Measurements from ENCODE around the gene TMEFF2.

TMEFF2 gene

DNA sequence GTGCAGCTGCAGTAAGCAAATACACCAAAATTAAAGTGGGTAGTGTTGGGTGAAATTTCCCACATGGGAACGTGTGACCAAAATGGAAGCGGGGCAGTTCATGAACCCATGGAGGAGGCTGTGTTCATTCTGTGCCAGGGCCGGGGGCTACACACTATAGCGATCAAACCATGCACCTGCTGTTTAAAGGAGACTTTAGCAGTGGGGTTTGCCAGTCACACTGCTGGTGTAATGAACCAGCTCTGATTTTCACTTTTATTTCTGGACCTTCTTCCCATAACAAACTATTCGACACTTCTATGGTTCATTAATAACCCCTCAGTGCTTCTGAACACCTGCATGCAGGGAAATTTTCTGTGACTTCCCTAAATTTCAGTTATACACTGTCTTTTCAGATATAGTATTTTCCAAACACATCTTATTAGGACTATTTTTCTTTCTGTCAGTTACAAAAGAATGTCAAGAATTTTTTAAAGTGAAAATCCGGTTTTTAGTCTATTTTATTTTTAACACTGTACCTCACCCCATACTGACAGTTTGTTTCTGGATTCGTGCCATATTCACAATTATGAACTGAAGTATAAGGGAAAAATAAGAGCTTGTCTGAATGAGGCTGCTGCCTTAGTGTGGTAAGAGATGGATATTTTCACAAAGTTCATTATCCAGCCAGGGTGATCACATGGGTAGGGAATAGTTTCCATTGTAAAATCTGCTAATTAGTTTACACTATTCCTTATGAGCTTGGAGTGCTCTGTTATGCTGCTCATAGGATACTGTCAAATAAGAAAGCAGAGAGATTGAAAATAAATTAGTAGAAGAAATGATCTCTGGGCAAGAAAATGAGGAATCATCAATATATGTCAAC lies 236.5 kb downstream of the TMEFF2 start:
- peak; percentile 40 for DNase-seq

DNA sequence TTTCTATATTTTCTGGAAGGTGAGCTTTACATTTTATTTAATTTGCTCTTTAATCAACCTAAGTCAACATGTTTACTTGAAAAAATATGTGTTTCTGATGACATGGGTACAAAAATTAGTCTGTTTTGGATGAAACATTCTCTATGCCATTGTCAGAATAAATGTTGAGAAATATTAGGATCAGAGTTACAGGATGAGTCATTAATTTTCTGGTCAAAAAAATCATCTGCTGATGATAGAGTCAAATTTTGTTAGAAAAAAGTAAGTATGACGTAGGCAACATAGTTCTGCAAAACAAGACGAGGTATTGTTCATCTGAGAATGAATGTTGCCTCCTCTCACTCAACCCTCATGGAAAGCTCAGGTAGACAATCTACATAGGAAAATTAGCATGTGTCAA lies 240.3 kb downstream of the TMEFF2 start:
- DNase-seq = no peak

DNA sequence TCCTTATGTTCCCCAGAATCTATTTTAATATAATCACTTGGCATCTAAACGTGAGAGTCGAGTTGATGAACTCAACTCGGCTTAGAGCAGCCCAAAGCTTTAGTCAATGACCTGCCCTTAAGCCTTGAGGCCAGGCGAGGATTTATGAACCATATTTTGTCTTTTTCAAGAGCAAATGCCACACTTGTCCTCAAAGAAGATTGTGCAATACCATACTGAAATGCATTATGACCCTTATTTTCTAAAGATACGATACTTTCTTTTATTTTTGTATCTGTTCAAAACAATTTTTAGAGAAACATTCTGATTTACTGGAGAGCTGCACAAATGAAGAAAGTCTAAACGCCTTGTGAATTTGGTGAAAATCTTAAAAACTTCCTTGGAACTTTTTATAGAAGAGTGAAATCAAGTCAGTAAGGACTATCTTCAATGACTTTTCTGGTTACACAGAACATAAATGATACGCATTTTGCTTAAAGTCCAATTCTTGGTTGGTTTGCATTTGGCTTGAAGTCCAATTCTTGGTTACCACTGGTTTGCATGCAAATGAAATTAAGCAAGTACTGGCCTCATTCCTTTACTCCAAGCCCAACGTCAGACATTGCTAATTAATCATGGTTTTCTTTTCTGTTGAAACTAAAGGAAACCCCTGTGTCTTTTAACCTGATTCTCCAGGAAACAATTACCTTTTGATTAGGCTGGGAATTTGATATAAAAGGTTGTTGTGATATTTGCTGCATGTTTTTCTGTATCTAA lies 242.0 kb downstream of the TMEFF2 start:
- DNase-seq = no peak

DNA sequence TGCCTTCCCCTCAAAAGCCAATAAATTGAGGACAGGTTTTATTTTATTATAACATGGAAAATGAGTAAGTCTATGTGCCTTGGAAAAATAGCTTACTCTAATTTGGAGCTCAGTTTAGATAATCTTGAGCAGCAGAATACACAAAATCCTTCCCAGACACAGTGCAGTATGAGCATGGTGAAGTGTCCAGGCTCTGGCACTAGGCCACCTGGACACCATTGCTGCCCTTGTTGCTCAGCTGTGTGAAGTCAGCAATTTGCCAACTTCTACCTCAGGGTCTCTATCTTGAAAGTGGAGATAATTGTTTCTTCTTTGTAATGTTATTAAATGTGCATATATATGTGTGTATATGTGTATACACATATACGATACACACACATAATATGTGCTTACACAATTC lies 242.9 kb downstream of the TMEFF2 start:
- no peak for DNase-seq

DNA sequence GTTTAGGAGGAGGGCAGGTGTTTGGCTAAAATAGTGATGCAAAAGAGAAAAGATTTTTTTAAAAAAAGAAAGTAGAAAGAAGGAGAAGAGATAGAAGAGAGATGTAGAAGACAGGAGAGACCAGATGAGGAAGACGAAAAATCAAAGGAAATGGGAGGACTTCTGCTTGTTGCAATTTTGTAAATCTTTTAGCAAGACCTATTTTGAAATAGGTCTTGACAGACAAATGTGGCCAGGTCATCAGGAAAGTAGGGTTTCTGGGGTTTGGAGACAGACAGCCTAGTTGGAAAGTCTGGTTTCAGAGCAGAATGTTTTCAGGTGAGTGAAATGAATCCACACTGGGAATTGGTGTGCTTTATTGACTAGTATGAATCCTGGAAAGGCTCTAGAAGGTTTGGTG lies 243.4 kb downstream of the TMEFF2 start:
- no peak for DNase-seq

DNA sequence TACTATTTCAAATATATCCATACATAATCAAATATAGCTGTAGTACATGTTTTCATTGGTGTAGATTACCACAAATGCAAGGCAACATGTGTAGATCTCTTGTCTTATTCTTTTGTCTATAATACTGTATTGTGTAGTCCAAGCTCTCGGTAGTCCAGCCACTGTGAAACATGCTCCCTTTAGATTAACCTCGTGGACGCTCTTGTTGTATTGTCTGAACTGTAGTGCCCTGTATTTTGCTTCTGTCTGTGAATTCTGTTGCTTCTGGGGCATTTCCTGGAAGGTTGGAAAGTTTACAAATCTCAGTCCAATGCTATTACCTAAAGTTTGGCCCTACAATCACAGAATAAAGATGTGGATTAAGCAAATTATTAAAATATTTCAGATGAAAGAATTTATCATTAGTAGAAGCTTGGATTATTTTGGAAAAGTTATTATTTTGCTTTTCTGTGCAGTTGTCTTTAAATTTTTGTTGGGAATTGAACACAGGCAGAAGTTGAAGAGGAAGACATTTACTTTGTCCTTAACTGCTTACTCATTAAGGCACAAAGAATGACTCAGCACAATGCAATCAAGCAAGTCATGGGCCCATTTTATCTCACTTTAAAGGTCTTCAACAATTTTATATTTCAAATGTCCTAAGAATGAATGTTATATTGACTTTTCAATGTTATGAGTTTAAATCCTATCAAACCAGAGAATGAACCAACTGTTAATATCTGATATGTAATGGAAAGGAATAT lies 244.4 kb downstream of the TMEFF2 start:
- no peak for DNase-seq

DNA sequence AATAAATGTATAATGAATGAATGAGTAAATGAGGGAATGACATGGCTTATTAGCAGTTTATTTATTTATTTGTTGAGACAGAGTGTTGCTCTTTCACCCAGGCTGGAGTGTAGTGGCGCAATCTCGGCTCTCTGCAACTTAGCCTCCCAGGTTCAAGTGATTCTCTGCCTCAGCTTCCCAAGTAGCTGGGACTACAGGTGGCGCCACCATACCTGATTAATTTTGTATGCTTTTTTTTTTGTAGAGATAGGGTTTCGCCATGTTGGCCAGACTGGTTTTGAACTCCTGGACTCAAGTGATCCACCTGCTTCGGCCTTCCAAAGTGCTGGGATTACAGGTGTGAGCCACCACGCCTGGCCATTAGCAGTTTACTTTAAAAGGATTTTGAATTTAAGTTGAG lies 247.5 kb downstream of the TMEFF2 start:
- no peak for DNase-seq

DNA sequence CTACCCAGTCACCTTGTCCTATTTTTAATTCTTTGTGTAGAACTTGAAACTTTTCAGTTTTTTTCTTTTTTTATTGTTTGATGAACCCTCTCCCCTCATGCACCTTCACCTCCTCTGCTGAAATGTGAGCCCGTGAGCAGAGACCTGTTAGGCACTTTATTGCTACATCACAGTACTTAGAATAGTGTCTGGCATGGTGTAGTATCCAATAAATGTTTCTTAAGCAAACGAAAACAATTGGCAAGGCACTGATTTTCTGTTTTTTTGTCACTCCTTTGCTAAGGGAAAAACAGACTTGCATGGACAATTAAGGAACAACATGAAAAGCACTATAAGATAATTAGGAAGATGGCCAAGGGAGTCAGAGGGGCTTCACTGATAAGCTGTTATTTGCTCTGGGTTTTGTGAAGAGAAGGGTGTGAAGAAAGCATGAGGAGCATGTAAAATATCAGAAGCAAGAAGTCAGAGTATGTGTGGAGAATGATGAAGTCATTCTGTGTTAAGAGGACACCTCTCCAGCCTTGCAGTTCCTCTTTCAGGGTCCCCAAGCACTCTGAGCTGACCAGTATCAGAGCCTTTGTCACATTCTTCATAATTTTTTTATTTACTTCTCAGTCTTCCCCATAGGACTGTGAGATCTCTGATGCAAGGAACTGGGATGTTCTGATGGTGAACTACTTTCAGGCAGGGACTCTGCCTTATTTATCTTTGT lies 248.1 kb downstream of the TMEFF2 start:
- DNase-seq = no peak

DNA sequence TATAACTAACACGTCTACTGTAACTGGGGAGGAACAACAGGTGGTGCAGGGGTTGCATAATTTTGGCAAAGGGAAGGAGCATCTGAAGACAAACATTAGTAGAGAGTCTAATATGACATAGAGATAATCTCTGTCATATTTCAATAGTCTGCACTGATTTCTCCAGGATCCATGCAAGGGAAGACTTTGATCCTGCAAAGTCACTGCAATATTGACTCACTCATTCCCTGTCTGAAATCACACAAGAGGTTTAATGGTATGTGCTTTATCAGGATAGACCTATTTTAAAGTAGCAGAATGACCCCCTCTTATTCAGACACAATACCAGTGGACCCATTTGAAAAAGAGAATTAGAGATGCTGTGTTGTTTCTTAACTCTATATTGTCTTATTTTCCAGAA lies 249.1 kb downstream of the TMEFF2 start:
- no peak for DNase-seq

DNA sequence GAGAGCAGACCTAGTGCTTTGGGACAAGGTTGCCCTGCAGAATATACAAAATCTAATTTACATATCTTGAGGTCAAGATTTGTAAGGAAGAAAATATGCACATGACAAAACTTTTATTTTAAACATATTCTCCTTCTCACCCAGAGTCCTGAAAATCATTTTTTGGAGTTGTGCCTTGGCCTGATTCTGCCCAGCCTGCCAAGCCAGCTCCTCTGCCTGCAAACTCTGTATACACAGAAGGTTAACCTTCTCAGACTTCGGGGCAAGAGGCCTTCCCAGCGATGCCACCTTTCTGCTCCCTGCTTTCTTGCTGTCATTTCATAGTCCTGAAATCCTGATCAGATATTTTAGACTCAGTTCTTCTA lies 252.0 kb downstream of the TMEFF2 start:
- no peak for DNase-seq

DNA sequence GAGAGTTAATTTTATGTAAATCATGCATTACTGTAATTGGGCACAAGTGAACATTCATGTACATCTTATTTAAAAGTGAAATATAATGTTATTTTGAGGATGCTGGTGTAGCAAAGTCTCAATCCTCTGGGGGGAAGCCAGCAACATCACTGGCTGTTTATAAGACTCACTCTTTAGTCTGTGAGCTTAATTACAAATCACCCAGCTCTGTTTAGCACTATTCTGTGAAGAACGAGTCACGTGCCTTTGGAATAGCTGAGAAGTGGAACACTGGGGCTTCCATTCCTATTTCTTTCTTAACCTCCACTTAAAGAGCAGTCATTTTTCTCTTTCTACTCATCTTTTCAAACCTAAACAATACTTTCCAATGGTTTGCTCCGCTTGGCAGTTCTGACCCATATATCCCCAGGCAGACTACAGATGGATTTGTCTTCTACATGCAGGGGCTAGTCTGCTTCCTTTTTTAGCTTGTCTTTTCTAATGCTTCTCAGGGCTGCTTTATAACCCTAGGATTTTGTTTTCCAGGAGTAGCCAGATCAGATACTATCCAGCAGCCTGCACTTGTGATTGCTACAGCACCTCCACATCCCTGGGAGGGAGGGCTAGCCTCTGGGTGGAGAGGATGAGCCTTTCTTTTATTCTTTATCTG lies 252.5 kb downstream of the TMEFF2 start:
- DNase-seq = peak; percentile 76

DNA sequence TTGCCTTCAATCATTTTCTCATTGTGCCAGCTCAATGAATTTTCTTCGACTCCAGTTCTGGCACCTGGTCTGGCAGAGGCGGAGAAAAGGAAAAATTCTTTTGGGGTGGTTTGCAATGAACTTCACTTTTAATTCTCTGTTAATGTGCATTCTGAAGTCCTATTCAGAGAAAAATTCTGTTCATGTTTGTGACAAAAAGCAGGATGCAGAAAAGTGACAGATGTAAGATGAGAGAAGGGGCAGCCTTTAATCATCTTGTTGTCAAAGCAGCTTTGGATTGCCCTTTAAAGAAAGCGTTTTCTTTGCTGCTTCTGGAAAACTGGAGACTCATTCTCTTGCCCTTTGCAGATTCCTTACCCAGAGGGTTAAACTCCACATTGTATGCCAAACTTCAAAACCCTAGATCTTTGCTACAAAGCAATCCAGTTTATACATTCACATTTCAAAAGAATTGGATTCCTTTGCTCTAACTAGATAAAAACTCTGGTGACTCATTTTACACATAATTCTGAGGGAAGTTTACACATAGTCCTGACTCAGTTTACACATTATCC lies 253.3 kb downstream of the TMEFF2 start:
- peak; percentile 19 for DNase-seq

DNA sequence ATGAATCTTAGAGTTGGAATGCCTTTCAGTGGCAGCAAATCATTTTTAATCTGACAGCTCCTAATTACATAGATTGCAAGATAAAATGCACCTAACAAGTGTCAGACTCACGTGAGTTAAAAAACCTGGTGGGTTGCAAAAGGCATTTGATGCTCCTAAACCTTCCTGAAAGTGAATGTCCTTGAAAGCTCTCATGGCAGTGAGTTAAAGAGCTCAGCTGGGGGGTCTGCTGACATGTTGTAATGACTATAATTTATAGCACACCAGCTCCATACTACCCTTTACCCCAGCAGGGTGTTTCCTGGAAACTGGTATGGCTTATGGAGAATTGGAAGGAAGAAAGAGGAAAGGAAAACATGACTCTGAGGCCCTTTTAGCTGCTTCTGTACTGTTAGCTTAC lies 256.0 kb downstream of the TMEFF2 start:
- peak; percentile 17 for DNase-seq

DNA sequence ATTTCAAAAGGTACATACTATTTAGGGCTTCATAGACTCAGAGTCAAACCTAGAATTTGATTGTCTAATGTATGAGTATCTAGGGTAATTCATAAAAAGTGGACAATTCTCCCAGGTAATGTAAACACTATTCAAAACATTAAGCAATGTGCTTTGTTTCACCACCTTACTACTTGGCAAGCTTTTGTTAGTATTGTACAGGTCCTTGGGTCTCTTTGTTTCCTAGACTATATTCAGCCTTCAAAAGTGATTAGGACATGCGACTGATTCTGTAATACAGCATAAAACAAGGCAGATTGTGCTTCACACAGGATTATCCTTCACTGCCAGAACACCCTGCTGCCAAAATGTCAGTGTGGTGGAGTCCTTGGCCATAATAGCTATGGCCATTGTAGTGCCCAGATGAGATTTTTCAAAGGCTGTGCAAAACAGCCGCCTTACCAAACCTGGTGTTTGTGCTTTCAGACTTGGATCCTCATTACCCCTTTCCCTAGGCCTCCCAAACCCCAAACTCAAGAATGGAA lies 257.8 kb downstream of the TMEFF2 start:
- DNase-seq = peak; percentile 47

DNA sequence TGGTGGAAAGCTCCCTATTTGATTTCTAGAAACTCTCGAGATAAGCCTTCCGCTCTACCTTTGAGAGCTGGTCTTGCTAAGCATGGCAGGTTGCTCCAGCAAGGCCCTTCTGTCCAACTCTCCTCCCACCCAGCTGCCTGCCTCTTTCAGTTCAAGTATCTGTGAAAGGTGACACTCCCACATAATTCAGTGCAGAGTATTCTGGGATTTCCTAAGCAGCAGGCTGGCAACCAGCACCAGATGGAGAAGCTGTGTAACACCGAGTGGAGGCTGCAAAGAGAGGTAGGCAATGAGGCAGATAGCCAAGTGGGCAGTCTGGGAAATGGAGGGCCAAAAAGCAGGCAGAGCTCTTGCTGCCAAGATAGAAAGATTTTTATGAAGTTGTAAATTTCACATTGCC lies 259.5 kb downstream of the TMEFF2 start:
- DNase-seq = peak; percentile 99

DNA sequence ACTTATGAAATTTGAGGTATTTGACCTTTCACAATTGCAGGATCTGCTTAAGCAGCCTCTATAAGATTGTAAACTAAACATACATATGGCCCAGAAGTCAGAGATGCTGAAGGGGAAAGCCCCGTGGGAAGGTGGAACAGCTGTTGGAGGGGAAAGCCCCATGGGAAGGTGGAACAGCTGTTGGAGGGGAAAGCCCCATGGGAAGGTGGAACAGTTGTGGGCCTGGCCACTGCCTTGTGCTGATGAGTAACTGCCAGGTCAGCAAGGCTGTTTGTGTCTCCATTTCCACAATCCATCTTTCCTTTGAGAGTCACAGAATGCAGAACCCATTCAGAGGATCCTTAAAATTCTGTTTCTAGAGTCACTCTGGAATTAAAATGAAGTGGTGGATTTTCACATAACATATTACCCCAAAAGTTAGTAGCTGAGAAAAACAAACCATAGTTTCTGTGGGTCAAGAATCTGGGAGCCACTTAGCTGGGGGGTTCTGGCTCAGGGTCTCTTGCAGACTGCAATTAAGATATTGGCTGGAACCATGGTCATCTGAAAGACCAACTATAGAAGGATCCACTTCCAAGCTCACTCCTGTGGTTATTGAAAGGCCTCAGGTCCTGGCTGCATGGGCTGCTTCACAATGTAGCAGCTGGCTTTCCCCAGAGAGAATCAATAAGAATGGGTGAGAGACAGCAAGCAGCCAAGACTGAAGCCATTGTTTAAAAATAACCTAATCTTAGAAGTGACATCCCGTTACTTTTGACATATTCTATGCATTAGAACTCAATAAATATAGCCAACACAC lies 261.2 kb downstream of the TMEFF2 start:
- DNase-seq = peak; percentile 20

DNA sequence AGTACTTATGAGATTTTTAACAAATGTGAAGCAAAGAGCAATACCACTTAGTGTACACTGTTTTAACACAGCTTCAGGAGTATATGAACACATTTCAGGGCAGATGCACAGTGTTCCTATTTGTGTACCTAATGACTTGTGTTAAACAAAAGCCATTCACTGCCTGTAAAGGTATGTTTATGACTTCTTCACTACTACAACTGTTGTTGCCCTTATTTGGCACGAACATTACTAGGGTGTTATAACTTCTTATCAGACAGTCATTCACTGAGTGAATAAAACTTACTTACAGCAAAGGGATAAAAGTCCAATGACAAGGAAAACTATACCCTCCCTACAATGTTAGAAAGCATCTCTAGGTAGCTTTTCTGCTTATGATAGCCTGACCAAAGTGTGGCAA lies 262.4 kb downstream of the TMEFF2 start:
- DNase-seq = no peak

DNA sequence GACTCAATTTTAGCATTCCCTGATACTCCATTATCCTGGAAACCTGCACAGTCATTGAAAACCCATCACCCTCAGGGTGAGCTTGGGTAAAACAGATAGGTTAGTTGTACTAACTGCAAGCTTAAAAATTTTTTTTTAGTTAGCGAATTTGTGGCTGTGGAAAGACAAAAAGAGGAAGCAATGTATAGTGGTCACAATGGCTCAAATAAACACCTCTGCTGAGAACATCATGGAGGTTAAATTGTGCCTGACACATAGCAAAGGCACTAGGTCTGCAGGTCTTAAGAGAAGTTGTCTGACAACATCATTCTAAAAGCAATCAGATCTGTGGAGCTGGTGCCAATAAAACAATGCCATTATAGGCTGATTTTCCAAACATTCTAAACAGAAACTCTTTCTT lies 263.4 kb downstream of the TMEFF2 start:
- DNase-seq = no peak

DNA sequence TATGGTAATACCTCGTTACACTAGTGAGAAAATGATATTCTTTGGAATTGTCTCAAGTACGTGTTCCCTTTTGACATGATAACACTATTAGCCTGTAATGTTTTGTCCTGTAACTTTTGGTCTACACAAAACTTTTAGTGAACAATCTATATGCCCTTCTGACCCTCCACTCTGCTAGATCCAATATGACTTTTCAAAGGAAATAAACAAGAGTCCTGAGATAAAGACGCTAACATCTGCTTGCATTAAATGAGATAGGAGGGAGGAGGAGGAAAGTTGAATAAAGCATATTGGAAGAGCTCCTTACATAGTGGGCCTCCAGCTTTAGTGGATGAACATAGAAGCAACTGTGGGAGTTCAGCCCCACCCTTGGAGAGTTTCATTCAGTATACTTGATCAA lies 264.5 kb downstream of the TMEFF2 start:
- DNase-seq = no peak

DNA sequence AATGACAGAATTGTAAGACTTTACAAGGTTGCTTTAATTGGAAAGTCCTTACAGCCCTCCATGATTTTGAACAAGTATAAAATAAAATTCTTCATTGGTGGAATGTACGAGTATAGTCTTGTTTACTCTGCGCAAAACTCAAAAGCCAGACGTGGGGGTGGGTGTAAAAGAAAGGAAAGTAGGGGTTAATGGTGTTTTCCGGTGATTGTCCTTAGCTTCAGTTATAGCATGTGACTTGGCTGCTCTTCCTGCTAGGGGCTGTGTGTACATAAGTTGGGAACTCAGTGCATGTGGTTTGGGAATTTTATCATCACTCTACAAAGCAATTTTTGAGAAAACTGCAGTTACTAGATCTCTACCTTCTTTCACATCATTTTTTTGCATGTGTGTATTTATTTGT lies 265.4 kb downstream of the TMEFF2 start:
- no peak for DNase-seq

DNA sequence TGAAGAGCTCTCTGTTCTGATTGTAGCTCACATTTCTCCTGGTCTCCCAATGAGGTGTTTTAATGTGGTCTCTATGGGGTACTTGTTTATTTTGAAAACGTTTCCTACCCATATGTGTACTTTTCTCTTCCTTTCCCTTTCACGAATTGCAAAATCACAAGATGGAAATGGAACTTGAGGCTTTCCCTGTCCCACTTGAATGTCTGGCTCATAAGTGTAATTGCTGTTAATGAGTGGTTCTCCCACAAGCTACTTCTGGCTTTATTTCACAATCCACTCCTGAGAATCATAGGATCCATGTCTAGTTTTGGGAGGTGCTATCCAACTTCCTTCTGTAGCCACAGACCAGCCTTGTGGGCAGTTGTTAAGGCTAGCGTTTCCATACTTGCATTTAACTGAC lies 266.7 kb downstream of the TMEFF2 start:
- peak; percentile 83 for DNase-seq

Measured in NCI-H446 treated with DMSO at 0.1 percent for 48 hours (cell line).